Urinary bladder (tissue), 4 donors: ENCODE results near the gene SIX2. TPM values are rescaled to one million over a fixed set of nuclear protein-coding genes. Genes with fewer than 3 reads are reported as not detected.

Experiments used
- DNase-seq: peaks from one replicate; pipeline ENCODE4 v3.0.0-alpha.2; 2015; ENCODE audit errors: extremely low spot score
- H3K27ac ChIP-seq: one replicate; pipeline ENCODE4 v1.5.1; 2013; ENCODE audit warnings: low read depth, mild to moderate bottlenecking, moderate library complexity
- H3K36me3 ChIP-seq: one replicate; pipeline ENCODE4 v1.6.1; 2013; ENCODE audit warnings: mild to moderate bottlenecking, moderate library complexity; ENCODE audit not compliant: insufficient read depth
- H3K4me1 ChIP-seq: one replicate; pipeline ENCODE4 v1.6.1; 2013; ENCODE audit warnings: mild to moderate bottlenecking, moderate library complexity; ENCODE audit not compliant: insufficient read depth
- H3K4me3 ChIP-seq: one replicate; pipeline ENCODE4 v1.5.1; 2013; ENCODE audit warnings: low read depth, low read length
- WGBS: extraction: QIAGEN DNeasy Blood & Tissue Kit; methylation state at CpG from one replicate; pipeline ENCODE4 v1.1.7; 2013; 5-methylcytosine and 5-hydroxymethylcytosine counted together
- polyA plus RNA-seq: library from polyadenylated mRNA; stranded (reverse); fragments of 200-250 nt; gene quantifications from one replicate; pipeline ENCODE4 v1.2.3, GENCODE V29; 2013
- total RNA-seq: library from RNA; depleted of rRNA; stranded (reverse); fragments of >200 nt; gene quantifications from one replicate; pipeline ENCODE4 v1.2.3, GENCODE V29; 2014
- donor health status: healthy with polysubstance abuse.
- donor health status: healthy.

The SIX2 gene
- total and polyA plus RNA-seq, 2 donors = 1.7 to 2.7 TPM

GRCh38 chr2:45033302-45033701 lies 24.1 kb upstream of the SIX2 start:
- Histone ChIP-seq H3K4me3 (no peak overlapping the region), H3K36me3 (no peaks in the 10 kb centered on the region), H3K4me1 (no peaks in the 10 kb centered on the region), H3K27ac (no peak overlapping the region)
- DNase-seq = no peak
- 88% methylated on average over 4 of the region's 4 CpGs for WGBS

GRCh38 chr2:45031028-45031427 lies 21.8 kb upstream of the SIX2 start:
- DNase-seq = no peak
- Histone ChIP-seq H3K4me1 (no peaks in the 10 kb centered on the region), H3K27ac (no peak overlapping the region), H3K36me3 (no peaks in the 10 kb centered on the region), H3K4me3 (no peak overlapping the region)
- WGBS = 73% methylated on average over 3 of the region's 3 CpGs

- H3K36me3 ChIP-seq = no peaks in the 10 kb centered on the region
- no peak overlapping the region for H3K4me3 ChIP-seq
- WGBS = 84% methylated on average over 4 of the region's 4 CpGs
- DNase-seq = no peak
- no peaks in the 10 kb centered on the region for H3K4me1 ChIP-seq
- H3K27ac ChIP-seq = no peak overlapping the region
These were observed 21.3 kb upstream of the SIX2 start for GRCh38 chr2:45030553-45030952.

- no peaks in the 10 kb centered on the region for H3K4me1 ChIP-seq
- no peak overlapping the region for H3K4me3 ChIP-seq
- no peak for DNase-seq
- H3K27ac ChIP-seq = no peak overlapping the region
- 42% methylated on average over 6 of the region's 6 CpGs for WGBS
- no peaks in the 10 kb centered on the region for H3K36me3 ChIP-seq
These were observed 20.0 kb upstream of the SIX2 start for GRCh38 chr2:45029215-45029614.

GRCh38 chr2:45028276-45028675 lies 19.0 kb upstream of the SIX2 start:
- Histone ChIP-seq H3K36me3 (no peaks in the 10 kb centered on the region), H3K27ac (no peak overlapping the region), H3K4me3 (no peak overlapping the region), H3K4me1 (no peaks in the 10 kb centered on the region)
- 94% methylated on average over 1 of the region's 1 CpG for WGBS
- DNase-seq = no peak

GRCh38 chr2:45026924-45027450 lies 17.7 kb upstream of the SIX2 start:
- H3K36me3 ChIP-seq = no peaks in the 10 kb centered on the region
- H3K4me1 ChIP-seq = no peaks in the 10 kb centered on the region
- 69% methylated on average over 4 of the region's 4 CpGs for WGBS
- H3K27ac ChIP-seq = no peak overlapping the region
- no peak for DNase-seq
- no peak overlapping the region for H3K4me3 ChIP-seq

- Histone ChIP-seq H3K27ac (no peak overlapping the region), H3K36me3 (no peaks in the 10 kb centered on the region), H3K4me1 (no peaks in the 10 kb centered on the region), H3K4me3 (no peak overlapping the region)
- DNase-seq = no peak
- 56% methylated on average over 7 of the region's 7 CpGs for WGBS
These were observed 15.5 kb upstream of the SIX2 start for GRCh38 chr2:45024600-45025291.

GRCh38 chr2:45024097-45024496 lies 14.8 kb upstream of the SIX2 start:
- DNase-seq = no peak
- no peaks in the 10 kb centered on the region for H3K36me3 ChIP-seq
- H3K4me1 ChIP-seq = no peaks in the 10 kb centered on the region
- WGBS = 89% methylated on average over 5 of the region's 5 CpGs
- no peak overlapping the region for H3K4me3 ChIP-seq
- no peak overlapping the region for H3K27ac ChIP-seq

GRCh38 chr2:45020439-45020838 lies 11.2 kb upstream of the SIX2 start:
- WGBS = 86% methylated on average over 3 of the region's 3 CpGs
- Histone ChIP-seq H3K27ac (no peak overlapping the region), H3K36me3 (no peaks in the 10 kb centered on the region), H3K4me1 (no peaks in the 10 kb centered on the region), H3K4me3 (no peak overlapping the region)
- DNase-seq = no peak

- DNase-seq = no peak
- H3K4me1 ChIP-seq = peaks cover 1% of the 10 kb centered on the region
- no peak overlapping the region for H3K27ac ChIP-seq
- 69% methylated on average over 1 of the region's 1 CpG for WGBS
- no peak overlapping the region for H3K4me3 ChIP-seq
- no peaks in the 10 kb centered on the region for H3K36me3 ChIP-seq
These were observed 8.8 kb upstream of the SIX2 start for GRCh38 chr2:45018023-45018422.

GRCh38 chr2:45014831-45015230 lies 5.6 kb upstream of the SIX2 start:
- no peak overlapping the region for H3K27ac ChIP-seq
- H3K4me3 ChIP-seq = no peak overlapping the region
- no peak for DNase-seq
- H3K4me1 ChIP-seq = peaks cover 1% of the 10 kb centered on the region
- 69% methylated on average over 7 of the region's 7 CpGs for WGBS
- H3K36me3 ChIP-seq = no peaks in the 10 kb centered on the region

- Histone ChIP-seq H3K4me3 (no peak overlapping the region), H3K27ac (no peak overlapping the region), H3K4me1 (peaks cover 1% of the 10 kb centered on the region), H3K36me3 (no peaks in the 10 kb centered on the region)
- no peak for DNase-seq
- 3% methylated on average over 57 of the region's 57 CpGs for WGBS
These were observed 4.9 kb upstream of the SIX2 start for GRCh38 chr2:45014016-45014702.

- no peak overlapping the region for H3K4me3 ChIP-seq
- no peaks in the 10 kb centered on the region for H3K36me3 ChIP-seq
- no peak overlapping the region for H3K27ac ChIP-seq
- peaks cover 1% of the 10 kb centered on the region for H3K4me1 ChIP-seq
- DNase-seq = no peak
- WGBS = 7% methylated on average over 83 of the region's 83 CpGs
These were observed 4.2 kb upstream of the SIX2 start for GRCh38 chr2:45013229-45014015.

GRCh38 chr2:45012733-45013132 lies 3.5 kb upstream of the SIX2 start:
- H3K36me3 ChIP-seq = no peaks in the 10 kb centered on the region
- H3K4me3 ChIP-seq = no peak overlapping the region
- H3K27ac ChIP-seq = no peak overlapping the region
- peaks cover 1% of the 10 kb centered on the region for H3K4me1 ChIP-seq
- WGBS = 45% methylated on average over 13 of the region's 13 CpGs
- no peak for DNase-seq
